HCT116 (cell line): ENCODE results near the gene ATF7. TPM values are rescaled to one million over a fixed set of nuclear protein-coding genes. Genes with fewer than 3 reads are reported as not detected.

ENCODE experiments used
- ATAC-seq: fragments of 200-7000 bp; cut with Tn5 transposase; 2 replicates; pipeline ENCODE4 v1.9.1; 2020; ENCODE audit warnings: mild to moderate bottlenecking, moderate library complexity
- BruUV-seq: library from RNA; stranded (reverse); fragments of 400-500 nt; replicated peaks from 2 replicates; lab custom pipeline; 2021; lab: Mats Ljungman, UMichigan
- CTCF ChIA-PET: fragments of 300-600 bp; sonication (Branson Sonifier 250); formaldehyde crosslinking; loops from one replicate; lab custom pipeline; 2021; ENCODE audit warnings: antibody characterized with exemption; lab: Charles Lee
- POLR2A ChIA-PET: fragments of 300-600, 350-600 bp; sonication (Branson Sonifier 250); formaldehyde crosslinking; loops from one replicate; lab custom pipeline; 2021; ENCODE audit warnings: antibody characterized with exemption; lab: Charles Lee
- RAD21 ChIA-PET, 2 experiments: fragments of 300-600 bp; sonication (Branson Sonifier 250); formaldehyde crosslinking; loops; one replicate each; lab custom pipeline; 2023; ENCODE audit warnings: low total read pairs in 2 of 2; ENCODE audit not compliant: uncharacterized antibody in 2 of 2, unreplicated experiment in 2 of 2, low non-redundant PET in 1 of 2; lab: Charles Lee
- DNase-seq: peaks from one replicate; pipeline ENCODE4 v3.0.0-alpha.2; 2010; ENCODE audit warnings: low read depth, low spot score
- H2AFZ ChIP-seq: fragments of 200-600 bp; shearing (Covaris generic), sonication (generic); 2 replicates; pipeline ENCODE4 v1.6.1; 2017; ENCODE audit warnings: low read depth, mixed run types, mixed read lengths, antibody characterized with exemption, low read length; ENCODE audit not compliant: poor library complexity, severe bottlenecking
- H3K27ac ChIP-seq: 2 replicates; pipeline ENCODE4 v1.5.1; 2012; ENCODE audit warnings: low read depth, low read length
- H3K27me3 ChIP-seq: fragments of 200-600 bp; sonication (generic); 2 replicates; pipeline ENCODE4 v1.6.1; 2016; ENCODE audit warnings: mixed run types, low read length, mixed read lengths; ENCODE audit not compliant: insufficient read depth
- H3K36me3 ChIP-seq, 2 experiments: fragments of 200-500 bp in 1 of 2; fragments of 200-600 bp in 1 of 2; sonication (Bioruptor generic) in 1 of 2; sonication (generic) in 1 of 2; 2 replicates each; pipeline versions ENCODE4 v1.5.1 to v1.6.1; 2014 to 2016; ENCODE audit warnings: low read length in 2 of 2, inconsistent platforms in 1 of 2, mixed read lengths in 1 of 2, mixed run types in 1 of 2; ENCODE audit not compliant: insufficient read depth in 2 of 2, control insufficient read depth in 1 of 2
- H3K4me1 ChIP-seq, 2 experiments: fragments of 200-600 bp in 1 of 2; sonication (generic) in 1 of 2; 2 replicates each; pipeline versions ENCODE4 v1.5.1 to v1.6.1; 2012 to 2017; ENCODE audit warnings: low read length in 2 of 2, inconsistent platforms in 1 of 2, mild to moderate bottlenecking in 1 of 2, mixed read lengths in 1 of 2, mixed run types in 1 of 2, moderate library complexity in 1 of 2; ENCODE audit not compliant: insufficient read depth in 2 of 2, control insufficient read depth in 1 of 2
- H3K4me2 ChIP-seq: fragments of 200-600 bp; sonication (generic); 2 replicates; pipeline ENCODE4 v1.6.1; 2017; ENCODE audit warnings: mixed run types, low read length, mixed read lengths
- H3K4me3 ChIP-seq, 2 experiments: fragments of 200-600 bp in 1 of 2; sonication (generic) in 1 of 2; replicated peaks in 1 of 2; 2 replicates each; pipeline ENCODE4 v1.5.1; 2011 to 2016; ENCODE audit warnings: low read length in 2 of 2, control low read depth in 1 of 2, low read depth in 1 of 2, mild to moderate bottlenecking in 1 of 2, mixed read lengths in 1 of 2, mixed run types in 1 of 2
- H3K79me2 ChIP-seq: fragments of 200-600 bp; sonication (generic); 2 replicates; pipeline ENCODE4 v1.6.1; 2017; ENCODE audit warnings: mild to moderate bottlenecking, mixed run types, low read length, moderate library complexity, mixed read lengths; ENCODE audit not compliant: insufficient read depth
- H3K9ac ChIP-seq: fragments of 200-600 bp; sonication (generic); 2 replicates; pipeline ENCODE4 v1.6.1; 2016; ENCODE audit warnings: low read length, mixed read lengths
- H3K9me2 ChIP-seq: fragments of 200-600 bp; sonication (generic), shearing (Covaris generic); 2 replicates; pipeline ENCODE4 v1.6.1; 2017; ENCODE audit warnings: mixed run types, mild to moderate bottlenecking, moderate library complexity; ENCODE audit not compliant: insufficient read depth
- H3K9me3 ChIP-seq, 2 experiments: fragments of 200-500 bp in 1 of 2; fragments of 200-600 bp in 1 of 2; sonication (Bioruptor generic) in 1 of 2; sonication (generic) in 1 of 2; 2 replicates each; pipeline ENCODE4 v1.6.1; 2014 to 2017; ENCODE audit warnings: low read length in 2 of 2, mixed read lengths in 2 of 2, inconsistent platforms in 1 of 2, low read depth in 1 of 2, mild to moderate bottlenecking in 1 of 2, mixed run types in 1 of 2, moderate library complexity in 1 of 2; ENCODE audit not compliant: control insufficient read depth in 1 of 2, insufficient read depth in 1 of 2
- H4K20me1 ChIP-seq: fragments of 200-600 bp; sonication (generic), shearing (Covaris generic); 2 replicates; pipeline ENCODE4 v1.6.1; 2017; ENCODE audit warnings: mixed run types, mild to moderate bottlenecking, moderate library complexity; ENCODE audit not compliant: insufficient read depth
- ATF3 ChIP-seq: IDR thresholded peaks from 2 replicates; pipeline ENCODE4 v1.6.1; 2012
- CTCF ChIP-seq, 3 experiments: fragments of 200-600 bp in 1 of 3; sonication (generic) in 1 of 3; IDR thresholded peaks in 2 of 3; conservative IDR thresholded peaks in 1 of 3; 2 replicates each; pipeline ENCODE4 v1.5.1; 2012 to 2017; ENCODE audit warnings: low read depth in 2 of 3, low read length in 2 of 3, antibody characterized with exemption in 1 of 3, borderline replicate concordance in 1 of 3, control low read depth in 1 of 3, mild to moderate bottlenecking in 1 of 3, mixed read lengths in 1 of 3, mixed run types in 1 of 3, moderate library complexity in 1 of 3; ENCODE audit not compliant: insufficient read depth in 1 of 3
- ELF1 ChIP-seq: IDR thresholded peaks from 2 replicates; pipeline ENCODE4 v1.6.1; 2012; ENCODE audit warnings: low read depth, borderline replicate concordance
- JUND ChIP-seq: IDR thresholded peaks from 2 replicates; pipeline ENCODE4 v1.6.1; 2012
- POLR2AphosphoS5 ChIP-seq: IDR thresholded peaks from 2 replicates; pipeline ENCODE4 v1.6.1; 2011; ENCODE audit warnings: mild to moderate bottlenecking, low read depth, low read length, moderate library complexity
- intact Hi-C: fragments of 100-400 bp; cut with micrococcal nuclease; formaldehyde crosslinking; loops from 2 replicates; pipeline ENCODE4 v1.10.0; 2022
- total RNA-seq: library from RNA; stranded (reverse); gene quantifications from one replicate; pipeline ENCODE4 v1.2.1, GENCODE V29; 2021; ENCODE audit not compliant: unreplicated experiment

The ATF7 gene
- total RNA-seq, 1 experiment from 2014 or later, result 24.0 TPM

GRCh38 chr12:53482626-53483168, 143.5 kb downstream of the ATF7 start:
- no TSS peak for BruUV-seq
- TF ChIP-seq JUND (no peak), ATF3 (no peak), ELF1 (no peak)
- intact Hi-C loops, result no loop called here
- H3K9me3 ChIP-seq, result no peaks in the 10 kb centered on the region
- no peak overlapping the region for H3K27ac ChIP-seq
- no peaks in the 10 kb centered on the region for H3K27me3 ChIP-seq
- H4K20me1 ChIP-seq, result peaks cover 22% of the 10 kb centered on the region; the same call in 1 of the 2 replicates
- ChIA-PET RAD21 (no interaction called here), POLR2A (interaction anchor here (1.1 kb wide), 1 partner anchor 9 kb away, joined by 5 read pairs; no protein-coding TSS in a partner anchor), CTCF (interaction anchor here (1.4 to 1.8 kb wide), 3 partner anchors 9 to 130 kb away, joined by 3 to 8 read pairs (median 4); no protein-coding TSS in a partner anchor)
- ATAC-seq (peak; percentile 3; the same call in 1 of the 2 replicates), DNase-seq (no peak)
- H3K9me2 ChIP-seq, result no peaks in the 10 kb centered on the region
- H3K4me2 ChIP-seq, result no peak overlapping the region
- H3K36me3 ChIP-seq, result peaks cover 44 to 62% of the 10 kb centered on the region in 2 experiments
- peaks cover 0 to 34% of the 10 kb centered on the region in 2 experiments; a peak in 2 of 4 replicates for H3K4me1 ChIP-seq
- H3K79me2 ChIP-seq, result peaks cover 31% of the 10 kb centered on the region
- no peak overlapping the region for H3K9ac ChIP-seq
- H3K4me3 ChIP-seq, result no peak overlapping the region
- no peak overlapping the region for H2AFZ ChIP-seq

DNA sequence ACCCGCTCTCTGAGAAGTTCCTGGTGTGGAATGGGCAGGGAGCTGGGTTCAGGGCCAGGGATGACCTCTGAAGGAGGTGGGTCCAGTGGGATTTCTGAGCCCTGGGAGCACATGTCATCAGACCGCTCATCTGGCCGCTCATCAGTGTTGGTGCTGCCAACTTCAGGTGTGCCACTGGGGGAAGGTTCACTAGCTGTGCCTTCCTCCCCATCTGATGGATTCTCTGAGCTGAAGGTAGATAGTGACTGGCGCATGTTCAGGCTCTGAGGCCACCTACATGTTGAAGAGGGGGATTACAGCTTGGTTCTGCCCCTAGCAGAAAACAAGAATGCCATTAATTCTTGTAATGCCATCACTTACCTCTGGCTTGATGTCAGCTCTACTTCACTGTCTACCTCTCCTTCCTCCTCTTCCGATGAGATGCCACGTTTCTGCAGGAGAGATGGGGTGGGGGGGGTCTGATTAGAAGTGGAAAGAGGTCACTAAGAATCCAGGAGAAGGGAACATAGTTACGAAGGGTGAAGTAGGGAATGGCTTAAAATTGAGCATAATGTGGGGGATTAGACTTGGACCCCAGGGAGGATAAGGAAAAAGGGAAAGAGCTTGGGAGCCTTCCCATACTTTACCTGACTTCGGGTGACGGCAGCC, 144.1 kb downstream of the ATF7 start:
- DNase-seq (no peak), ATAC-seq (peak; percentile 58)
- Histone ChIP-seq H4K20me1 (peaks cover 25% of the 10 kb centered on the region; the same call in 1 of the 2 replicates), H3K9me3 (no peaks in the 10 kb centered on the region), H3K4me2 (no peak overlapping the region), H3K79me2 (peaks cover 37% of the 10 kb centered on the region), H3K27me3 (no peaks in the 10 kb centered on the region), H3K4me3 (no peak overlapping the region), H2AFZ (no peak overlapping the region), H3K27ac (0 out of 2 replicates have a peak overlapping the region, but pooled peaks have one; percentile 2), H3K9ac (0 out of 2 replicates have a peak overlapping the region, but pooled peaks have one; percentile 21), H3K4me1 (peaks cover 0 to 36% of the 10 kb centered on the region in 2 experiments; a peak in 2 of 4 replicates), H3K36me3 (peaks cover 49 to 64% of the 10 kb centered on the region in 2 experiments), H3K9me2 (no peaks in the 10 kb centered on the region)
- ChIA-PET RAD21 (interaction anchor here in 1 of 2 experiments (0.7 kb wide), 1 partner anchor 129 kb away, joined by 7 read pairs; no protein-coding TSS in a partner anchor), POLR2A (no interaction called here), CTCF (interaction anchor here (1.1 to 1.8 kb wide), 5 partner anchors 8 to 137 kb away, joined by 3 to 8 read pairs (median 3); no protein-coding TSS in a partner anchor)
- BruUV-seq, result no TSS peak
- intact Hi-C loops, result no loop called here
- peak in 2 of 3 experiments; percentile 22 to 45; a peak in 3 of 6 replicates for TF ChIP-seq CTCF (IDR thresholded peaks at IDR 0.05 in 2 of 3, conservative IDR thresholded peaks at IDR 0.05 in 1 of 3; ENCODE audit: borderline replicate concordance in 1 of 3, insufficient read depth in 1 of 3, low read depth in 2 of 3, low read length in 2 of 3)
- no peak; the same call in 1 of the 2 replicates for TF ChIP-seq POLR2AphosphoS5
